Gastroesophageal sphincter (tissue), 3 donors: ENCODE data around the gene TRIM2.

Source experiments
- CTCF ChIP-seq, 4 experiments: fragments of 200-600 bp in 2 of 4; fragments of 450-650 bp in 2 of 4; sonication (generic) in 1 of 4; IDR thresholded peaks; one replicate each; pipeline ENCODE4 v1.5.1; 2017 to 2019; ENCODE audit warnings: antibody characterized with exemption in 4 of 4, mild to moderate bottlenecking in 2 of 4, moderate library complexity in 2 of 4
- POLR2A ChIP-seq, 2 donors: fragments of 450-650 bp; IDR thresholded peaks; one replicate each; pipeline ENCODE4 v1.6.1; 2017; ENCODE audit warnings: antibody characterized with exemption in 2 of 2, mild to moderate bottlenecking in 2 of 2, moderate library complexity in 1 of 2
- POLR2AphosphoS5 ChIP-seq: sonication (generic); formaldehyde crosslinking; IDR thresholded peaks from one replicate; pipeline ENCODE4 v1.6.1; 2017; ENCODE audit warnings: antibody characterized with exemption

GRCh38 chr4:153345012-153345981 lies 141.1 kb downstream of the TRIM2 start:
- TF ChIP-seq CTCF (IDR thresholded peaks at IDR 0.05) (peak in 1 of 4 experiments; percentile 26), POLR2AphosphoS5 (peak; percentile 6), POLR2A (IDR thresholded peaks at IDR 0.05) (no peak)
